SK-N-SH (cell line): ENCODE measurements around the gene IL32. TPM values are rescaled to one million over a fixed set of nuclear protein-coding genes. Genes with fewer than 3 reads are reported as not detected.

Experiments
- CTCF ChIA-PET: fragments of 300-600, 350-600 bp; formaldehyde crosslinking; extraction: SDS; loops from one replicate; lab custom pipeline; 2021; lab: Yijun Ruan, JAX
- POLR2A ChIA-PET: fragments of 350-600 bp; sonication (Branson Sonifier 250); formaldehyde crosslinking; extraction: SDS; loops from one replicate; lab custom pipeline; 2020; ENCODE audit warnings: antibody characterized with exemption, inconsistent platforms; lab: Yijun Ruan, JAX
- DNase-seq: peaks from one replicate; pipeline ENCODE4 v3.0.0; 2012
- H2AFZ ChIP-seq: fragments of 200-600 bp; sonication (generic); 2 replicates; pipeline ENCODE4 v1.8.1; 2016; ENCODE audit warnings: antibody characterized with exemption, mild to moderate bottlenecking, low read depth
- H3F3A ChIP-seq: fragments of 200-600 bp; sonication (generic); replicated peaks from 2 replicates; pipeline ENCODE3; 2016; ENCODE audit warnings: antibody characterized with exemption, mild to moderate bottlenecking; ENCODE audit not compliant: insufficient read depth
- H3K27ac ChIP-seq, 2 experiments: fragments of 200-500 bp in 1 of 2; fragments of 200-600 bp in 1 of 2; sonication (Bioruptor generic) in 1 of 2; sonication (generic), shearing (Covaris generic) in 1 of 2; 2 replicates each; pipeline versions ENCODE4 v1.5.1 to v1.6.1; 2014 to 2016; ENCODE audit warnings: low read depth in 2 of 2, inconsistent platforms in 1 of 2, low read length in 1 of 2, mild to moderate bottlenecking in 1 of 2, mixed read lengths in 1 of 2
- H3K27me3 ChIP-seq: fragments of 200-600 bp; sonication (generic), shearing (Covaris generic); 2 replicates; pipeline ENCODE4 v1.6.1; 2016; ENCODE audit warnings: mixed run types; ENCODE audit not compliant: insufficient read depth
- H3K36me3 ChIP-seq, 2 experiments: fragments of 200-500 bp in 1 of 2; fragments of 200-600 bp in 1 of 2; sonication (Bioruptor generic) in 1 of 2; sonication (generic) in 1 of 2; replicated peaks in 1 of 2; 2 replicates each; pipeline versions ENCODE3 to v1.5.1; 2014 to 2016; ENCODE audit warnings: low read length in 1 of 2, mild to moderate bottlenecking in 1 of 2; ENCODE audit not compliant: insufficient read depth in 2 of 2, control insufficient read depth in 1 of 2
- H3K4me1 ChIP-seq, 2 experiments: fragments of 200-500 bp in 1 of 2; fragments of 200-600 bp in 1 of 2; sonication (Bioruptor generic) in 1 of 2; sonication (generic), shearing (Covaris generic) in 1 of 2; 2 replicates each; pipeline versions ENCODE4 v1.5.1 to v1.6.1; 2014 to 2016; ENCODE audit warnings: low read depth in 1 of 2, low read length in 1 of 2, mixed run types in 1 of 2; ENCODE audit not compliant: insufficient read depth in 2 of 2, control insufficient read depth in 1 of 2
- H3K4me2 ChIP-seq: fragments of 200-600 bp; sonication (generic), shearing (Covaris generic); 2 replicates; pipeline ENCODE4 v1.6.1; 2017; ENCODE audit warnings: mixed run types
- H3K4me3 ChIP-seq, 2 experiments: fragments of 200-500 bp in 1 of 2; fragments of 200-600 bp in 1 of 2; sonication (Bioruptor generic) in 1 of 2; sonication (generic), shearing (Covaris generic) in 1 of 2; 2 replicates each; pipeline versions ENCODE4 v1.5.1 to v1.8.1; 2014 to 2016; ENCODE audit warnings: low read depth in 2 of 2, inconsistent platforms in 1 of 2, low read length in 1 of 2, mild to moderate bottlenecking in 1 of 2, mixed read lengths in 1 of 2, moderate library complexity in 1 of 2
- H3K79me2 ChIP-seq: fragments of 200-600 bp; sonication (generic); 2 replicates; pipeline ENCODE4 v1.8.1; 2017; ENCODE audit warnings: mild to moderate bottlenecking; ENCODE audit not compliant: insufficient read depth
- H3K9ac ChIP-seq: fragments of 200-600 bp; sonication (generic); 2 replicates; pipeline ENCODE4 v1.6.1; 2017; ENCODE audit warnings: mixed run types
- H3K9me2 ChIP-seq: fragments of 200-600 bp; sonication (generic); 2 replicates; pipeline ENCODE4 v1.6.1; 2017; ENCODE audit warnings: mixed run types
- H3K9me3 ChIP-seq: fragments of 200-600 bp; sonication (generic); 2 replicates; pipeline ENCODE4 v1.6.1; 2017; ENCODE audit warnings: mixed run types, mild to moderate bottlenecking, moderate library complexity
- H4K20me1 ChIP-seq: fragments of 200-600 bp; sonication (generic); 2 replicates; pipeline ENCODE4 v1.6.1; 2017; ENCODE audit warnings: mild to moderate bottlenecking, mixed run types; ENCODE audit not compliant: insufficient read depth
- CHD2 ChIP-seq: fragments of 150-350 bp; IDR thresholded peaks from 2 replicates; pipeline ENCODE4 v1.6.1; 2018; ENCODE audit warnings: low read length; ENCODE audit not compliant: partially characterized antibody
- IRF3 ChIP-seq: fragments of 150-350 bp; IDR thresholded peaks from 2 replicates; pipeline ENCODE4 v1.6.1; 2016; ENCODE audit warnings: mild to moderate bottlenecking, low read depth, low read length
- NRF1 ChIP-seq: IDR thresholded peaks from 2 replicates; pipeline ENCODE4 v1.6.1; 2012; ENCODE audit warnings: low read depth, mild to moderate bottlenecking, low read length
- TEAD4 ChIP-seq: IDR thresholded peaks from 2 replicates; pipeline ENCODE4 v1.4.0; 2012; ENCODE audit warnings: mild to moderate bottlenecking, borderline replicate concordance; ENCODE audit not compliant: insufficient read depth
- WGBS: methylation state at CpG from one replicate; pipeline ENCODE4 v1.1.6; 2017; ENCODE audit warnings: low lambda C conversion rate; 5-methylcytosine and 5-hydroxymethylcytosine counted together
- polyA plus RNA-seq, 3 experiments: library from polyadenylated mRNA; depleted of rRNA; stranded (reverse); fragments of >200 nt; gene quantifications; 2 replicates each; pipeline ENCODE4 v1.2.3, GENCODE V29; 2012

IL32 gene
- polyA plus RNA-seq, 1 of the 3 experiments (the other 2 are of a cell fraction), result 26.4 TPM

GRCh38 chr16:3028716-3029319, 36.6 kb upstream of the IL32 start:
- WGBS, result 52% methylated on average over 11 of the region's 15 CpGs
- ChIA-PET CTCF (interaction anchor here (0.5 to 9.8 kb wide), 28 partner anchors 9 to 689 kb away, joined by 3 to 141 read pairs (median 6); partner anchors contain the start of genes ABCA3, CLDN6, CLDN9 and HCFC1R1), POLR2A (interaction anchor here (0.9 to 1.0 kb wide), 2 partner anchors 13 to 22 kb away, joined by 4 to 5 read pairs; no protein-coding TSS in a partner anchor)
- Histone ChIP-seq H3K27ac (no peak overlapping the region), H2AFZ (no peak overlapping the region), H3K4me1 (peaks cover 0 to 2% of the 10 kb centered on the region in 2 experiments; a peak in 1 of 4 replicates), H3F3A (peaks cover 33% of the 10 kb centered on the region), H4K20me1 (peaks cover 12% of the 10 kb centered on the region), H3K79me2 (no peaks in the 10 kb centered on the region), H3K36me3 (peaks cover 5 to 22% of the 10 kb centered on the region in 2 experiments), H3K4me2 (no peak overlapping the region), H3K4me3 (no peak overlapping the region; a peak in 1 of 4 replicates), H3K27me3 (peaks cover 22% of the 10 kb centered on the region; the same call in 1 of the 2 replicates), H3K9me2 (no peaks in the 10 kb centered on the region), H3K9me3 (no peaks in the 10 kb centered on the region), H3K9ac (no peak overlapping the region)
- no peak for TF ChIP-seq CHD2
- DNase-seq, result no peak

GRCh38 chr16:3029491-3030221, 35.8 kb upstream of the IL32 start:
- peak; percentile 67 for DNase-seq
- no peaks in the 10 kb centered on the region for H3K9me3 ChIP-seq
- H3K4me1 ChIP-seq, result peaks cover 0 to 2% of the 10 kb centered on the region in 2 experiments; a peak in 1 of 4 replicates
- ChIA-PET POLR2A (interaction anchor here (1.0 kb wide), 1 partner anchor 12 kb away, joined by 5 read pairs; no protein-coding TSS in a partner anchor), CTCF (interaction anchor here (0.5 to 9.8 kb wide), 15 partner anchors 10 to 1269 kb away, joined by 3 to 141 read pairs (median 18); partner anchors contain the start of genes CLDN6, HCFC1R1, IL32 and MMP25)
- peaks cover 32% of the 10 kb centered on the region for H3F3A ChIP-seq
- H3K9ac ChIP-seq, result no peak overlapping the region
- no peaks in the 10 kb centered on the region for H3K9me2 ChIP-seq
- peaks cover 5 to 22% of the 10 kb centered on the region in 2 experiments for H3K36me3 ChIP-seq
- 29% methylated on average over 46 of the region's 59 CpGs for WGBS
- peak overlapping the region in 1 of 2 experiments; percentile 12; a peak in 1 of 4 replicates for H3K4me3 ChIP-seq
- H3K79me2 ChIP-seq, result no peaks in the 10 kb centered on the region
- TF ChIP-seq NRF1, result no peak
- no peak for TF ChIP-seq TEAD4
- TF ChIP-seq IRF3, result no peak
- no peak overlapping the region for H3K27ac ChIP-seq
- no peak overlapping the region for H3K4me2 ChIP-seq
- peaks cover 12% of the 10 kb centered on the region for H4K20me1 ChIP-seq
- peaks cover 31% of the 10 kb centered on the region for H3K27me3 ChIP-seq
- H2AFZ ChIP-seq, result no peak overlapping the region
